OCI-LY3 (cell line): ENCODE measurements around the gene ARHGAP26.

Source experiments
- EZH2phosphoT487 ChIP-seq: fragments of 200-600 bp; shearing (Covaris generic); IDR thresholded peaks from 2 replicates; pipeline ENCODE4 v1.6.1; 2018; ENCODE audit warnings: antibody characterized with exemption, mixed run types, low read depth
- TF ChIP-seq, protein P1 (sequence below): fragments of 200-600, 300-600 bp; sonication (generic); IDR thresholded peaks from 2 replicates; pipeline ENCODE4 v1.5.1; 2014; ENCODE audit warnings: antibody characterized with exemption, low read length, low read depth

DNA sequence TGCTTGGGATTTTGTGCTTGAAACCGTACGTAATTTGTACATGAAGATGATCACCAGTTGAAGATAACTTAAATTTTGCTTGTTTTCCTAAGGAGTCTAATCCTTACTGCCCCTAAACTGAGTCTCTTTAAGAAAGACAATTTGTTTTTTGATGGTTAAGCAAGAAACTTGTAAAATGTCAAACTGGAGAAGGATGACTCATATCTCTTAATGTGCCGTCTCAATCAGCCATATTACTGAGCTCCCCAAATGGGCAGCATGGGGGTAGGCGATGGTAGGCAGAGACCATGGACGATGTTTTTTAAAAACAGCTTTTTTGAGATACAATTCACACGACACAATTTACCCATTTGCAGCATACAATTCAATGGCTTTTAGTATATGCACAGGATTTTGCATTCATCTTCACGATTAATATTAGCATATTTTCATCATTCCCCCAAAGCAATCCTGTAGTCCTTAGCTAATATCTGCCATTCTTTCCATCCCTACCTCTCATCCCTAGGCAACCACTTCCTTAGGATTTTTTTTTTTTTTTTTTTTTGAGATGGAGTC, 14.3 kb downstream of the ARHGAP26 start:
- TF ChIP-seq, protein P1, sequence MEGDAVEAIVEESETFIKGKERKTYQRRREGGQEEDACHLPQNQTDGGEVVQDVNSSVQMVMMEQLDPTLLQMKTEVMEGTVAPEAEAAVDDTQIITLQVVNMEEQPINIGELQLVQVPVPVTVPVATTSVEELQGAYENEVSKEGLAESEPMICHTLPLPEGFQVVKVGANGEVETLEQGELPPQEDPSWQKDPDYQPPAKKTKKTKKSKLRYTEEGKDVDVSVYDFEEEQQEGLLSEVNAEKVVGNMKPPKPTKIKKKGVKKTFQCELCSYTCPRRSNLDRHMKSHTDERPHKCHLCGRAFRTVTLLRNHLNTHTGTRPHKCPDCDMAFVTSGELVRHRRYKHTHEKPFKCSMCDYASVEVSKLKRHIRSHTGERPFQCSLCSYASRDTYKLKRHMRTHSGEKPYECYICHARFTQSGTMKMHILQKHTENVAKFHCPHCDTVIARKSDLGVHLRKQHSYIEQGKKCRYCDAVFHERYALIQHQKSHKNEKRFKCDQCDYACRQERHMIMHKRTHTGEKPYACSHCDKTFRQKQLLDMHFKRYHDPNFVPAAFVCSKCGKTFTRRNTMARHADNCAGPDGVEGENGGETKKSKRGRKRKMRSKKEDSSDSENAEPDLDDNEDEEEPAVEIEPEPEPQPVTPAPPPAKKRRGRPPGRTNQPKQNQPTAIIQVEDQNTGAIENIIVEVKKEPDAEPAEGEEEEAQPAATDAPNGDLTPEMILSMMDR: no peak
- TF ChIP-seq EZH2phosphoT487: no peak
